Measurements from ENCODE around the gene FXYD1.

FXYD1 gene

DNA sequence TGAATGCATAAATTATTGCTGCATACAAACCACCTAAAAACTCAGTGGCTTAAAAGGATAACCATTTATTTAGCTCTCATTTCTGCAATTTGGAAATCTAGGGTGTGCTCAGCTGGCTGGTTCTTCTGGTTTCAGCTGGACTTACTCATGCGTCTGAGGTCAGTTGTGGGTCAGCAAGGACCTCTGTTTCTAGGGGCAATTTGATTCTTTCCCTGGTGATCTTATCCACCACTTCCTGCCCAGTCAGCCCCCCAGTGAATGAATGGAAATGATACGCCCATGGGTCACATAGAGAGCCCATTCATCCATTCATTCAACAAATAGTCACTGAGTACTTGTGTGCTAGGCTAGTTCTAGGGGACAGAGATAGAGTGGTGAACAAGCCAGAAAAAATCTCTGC is 25.8 kb downstream of the FXYD1 start:
- TF ChIP-seq, protein P1, sequence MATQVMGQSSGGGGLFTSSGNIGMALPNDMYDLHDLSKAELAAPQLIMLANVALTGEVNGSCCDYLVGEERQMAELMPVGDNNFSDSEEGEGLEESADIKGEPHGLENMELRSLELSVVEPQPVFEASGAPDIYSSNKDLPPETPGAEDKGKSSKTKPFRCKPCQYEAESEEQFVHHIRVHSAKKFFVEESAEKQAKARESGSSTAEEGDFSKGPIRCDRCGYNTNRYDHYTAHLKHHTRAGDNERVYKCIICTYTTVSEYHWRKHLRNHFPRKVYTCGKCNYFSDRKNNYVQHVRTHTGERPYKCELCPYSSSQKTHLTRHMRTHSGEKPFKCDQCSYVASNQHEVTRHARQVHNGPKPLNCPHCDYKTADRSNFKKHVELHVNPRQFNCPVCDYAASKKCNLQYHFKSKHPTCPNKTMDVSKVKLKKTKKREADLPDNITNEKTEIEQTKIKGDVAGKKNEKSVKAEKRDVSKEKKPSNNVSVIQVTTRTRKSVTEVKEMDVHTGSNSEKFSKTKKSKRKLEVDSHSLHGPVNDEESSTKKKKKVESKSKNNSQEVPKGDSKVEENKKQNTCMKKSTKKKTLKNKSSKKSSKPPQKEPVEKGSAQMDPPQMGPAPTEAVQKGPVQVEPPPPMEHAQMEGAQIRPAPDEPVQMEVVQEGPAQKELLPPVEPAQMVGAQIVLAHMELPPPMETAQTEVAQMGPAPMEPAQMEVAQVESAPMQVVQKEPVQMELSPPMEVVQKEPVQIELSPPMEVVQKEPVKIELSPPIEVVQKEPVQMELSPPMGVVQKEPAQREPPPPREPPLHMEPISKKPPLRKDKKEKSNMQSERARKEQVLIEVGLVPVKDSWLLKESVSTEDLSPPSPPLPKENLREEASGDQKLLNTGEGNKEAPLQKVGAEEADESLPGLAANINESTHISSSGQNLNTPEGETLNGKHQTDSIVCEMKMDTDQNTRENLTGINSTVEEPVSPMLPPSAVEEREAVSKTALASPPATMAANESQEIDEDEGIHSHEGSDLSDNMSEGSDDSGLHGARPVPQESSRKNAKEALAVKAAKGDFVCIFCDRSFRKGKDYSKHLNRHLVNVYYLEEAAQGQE (IDR thresholded peaks at IDR 0.05; ENCODE audit: insufficient replicate concordance, low read depth) = no peak
- TF ChIP-seq GABPA (IDR thresholded peaks at IDR 0.05; ENCODE audit: low read depth) (no peak), POLR2AphosphoS5 (IDR thresholded peaks at IDR 0.05; ENCODE audit: low read depth) (no peak), SPI1 (IDR thresholded peaks at IDR 0.05; ENCODE audit: borderline replicate concordance, low read depth) (no peak)
- TF ChIP-seq, protein P2, sequence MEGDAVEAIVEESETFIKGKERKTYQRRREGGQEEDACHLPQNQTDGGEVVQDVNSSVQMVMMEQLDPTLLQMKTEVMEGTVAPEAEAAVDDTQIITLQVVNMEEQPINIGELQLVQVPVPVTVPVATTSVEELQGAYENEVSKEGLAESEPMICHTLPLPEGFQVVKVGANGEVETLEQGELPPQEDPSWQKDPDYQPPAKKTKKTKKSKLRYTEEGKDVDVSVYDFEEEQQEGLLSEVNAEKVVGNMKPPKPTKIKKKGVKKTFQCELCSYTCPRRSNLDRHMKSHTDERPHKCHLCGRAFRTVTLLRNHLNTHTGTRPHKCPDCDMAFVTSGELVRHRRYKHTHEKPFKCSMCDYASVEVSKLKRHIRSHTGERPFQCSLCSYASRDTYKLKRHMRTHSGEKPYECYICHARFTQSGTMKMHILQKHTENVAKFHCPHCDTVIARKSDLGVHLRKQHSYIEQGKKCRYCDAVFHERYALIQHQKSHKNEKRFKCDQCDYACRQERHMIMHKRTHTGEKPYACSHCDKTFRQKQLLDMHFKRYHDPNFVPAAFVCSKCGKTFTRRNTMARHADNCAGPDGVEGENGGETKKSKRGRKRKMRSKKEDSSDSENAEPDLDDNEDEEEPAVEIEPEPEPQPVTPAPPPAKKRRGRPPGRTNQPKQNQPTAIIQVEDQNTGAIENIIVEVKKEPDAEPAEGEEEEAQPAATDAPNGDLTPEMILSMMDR (IDR thresholded peaks at IDR 0.05; ENCODE audit: insufficient read depth, low read length) = no peak
- no peak for DNase-seq (ENCODE audit: low read depth in 1 of 2, low spot score in 1 of 2)
- no peak overlapping the region for H3K27ac ChIP-seq (replicated peaks)
- H3K4me3 ChIP-seq (replicated peaks; ENCODE audit: insufficient read depth, low read length) = no peak overlapping the region
- H3K27me3 ChIP-seq (ENCODE audit: insufficient read depth, poor library complexity, severe bottlenecking) = no peaks in the 10 kb centered on the region

DNA sequence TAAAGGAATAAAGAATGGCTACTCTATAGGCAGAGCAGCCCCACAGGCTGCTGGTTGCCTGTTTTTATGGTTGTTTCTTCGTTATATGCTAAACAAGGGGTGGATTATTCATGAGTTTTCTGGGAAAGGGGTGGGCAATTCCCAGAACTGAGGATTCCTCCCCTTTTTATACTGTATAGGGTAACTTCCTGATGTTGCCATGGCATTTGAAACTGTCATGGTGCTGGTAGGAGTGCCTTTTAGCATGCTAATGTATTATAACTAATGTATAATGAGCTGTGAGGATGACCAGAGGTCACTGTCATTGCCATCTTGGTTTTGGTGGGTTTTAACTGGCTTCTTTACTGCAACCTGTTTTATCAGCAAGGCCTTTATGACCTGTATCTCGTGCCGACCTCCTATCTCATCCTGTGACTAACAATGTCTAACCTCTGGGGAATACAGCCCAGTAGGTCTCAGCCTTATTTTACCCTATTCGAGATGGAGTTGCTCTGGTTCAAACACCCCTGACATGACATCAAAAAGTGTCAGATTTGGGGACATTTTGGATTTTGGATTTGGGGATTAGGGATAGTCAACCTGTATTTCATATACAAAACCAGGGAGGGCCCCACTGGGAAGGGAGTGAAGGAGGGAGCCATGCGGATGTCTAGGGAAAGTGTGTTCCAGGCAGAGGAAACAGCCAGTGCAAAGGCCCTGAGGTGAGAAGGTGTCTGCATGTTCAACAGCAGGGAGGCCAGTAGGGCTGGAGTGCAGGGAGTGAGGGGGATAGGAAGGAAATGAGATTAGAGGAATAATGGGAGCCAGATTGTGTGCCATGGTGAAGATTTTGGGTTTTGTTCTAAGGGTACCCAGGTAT is 26.8 kb downstream of the FXYD1 start:
- Histone ChIP-seq H3K27me3 (ENCODE audit: insufficient read depth, poor library complexity, severe bottlenecking) (no peaks in the 10 kb centered on the region), H3K27ac (replicated peaks) (no peak overlapping the region), H3K4me3 (replicated peaks; ENCODE audit: insufficient read depth, low read length) (no peak overlapping the region)
- no peak for DNase-seq (ENCODE audit: low read depth in 1 of 2, low spot score in 1 of 2)
- TF ChIP-seq GABPA (IDR thresholded peaks at IDR 0.05; ENCODE audit: low read depth) (no peak), SPI1 (IDR thresholded peaks at IDR 0.05; ENCODE audit: borderline replicate concordance, low read depth) (no peak), POLR2AphosphoS5 (IDR thresholded peaks at IDR 0.05; ENCODE audit: low read depth) (no peak)
- TF ChIP-seq, protein P2 (IDR thresholded peaks at IDR 0.05; ENCODE audit: insufficient read depth, low read length) = no peak
- TF ChIP-seq, protein P1 (IDR thresholded peaks at IDR 0.05; ENCODE audit: insufficient replicate concordance, low read depth) = no peak

DNA sequence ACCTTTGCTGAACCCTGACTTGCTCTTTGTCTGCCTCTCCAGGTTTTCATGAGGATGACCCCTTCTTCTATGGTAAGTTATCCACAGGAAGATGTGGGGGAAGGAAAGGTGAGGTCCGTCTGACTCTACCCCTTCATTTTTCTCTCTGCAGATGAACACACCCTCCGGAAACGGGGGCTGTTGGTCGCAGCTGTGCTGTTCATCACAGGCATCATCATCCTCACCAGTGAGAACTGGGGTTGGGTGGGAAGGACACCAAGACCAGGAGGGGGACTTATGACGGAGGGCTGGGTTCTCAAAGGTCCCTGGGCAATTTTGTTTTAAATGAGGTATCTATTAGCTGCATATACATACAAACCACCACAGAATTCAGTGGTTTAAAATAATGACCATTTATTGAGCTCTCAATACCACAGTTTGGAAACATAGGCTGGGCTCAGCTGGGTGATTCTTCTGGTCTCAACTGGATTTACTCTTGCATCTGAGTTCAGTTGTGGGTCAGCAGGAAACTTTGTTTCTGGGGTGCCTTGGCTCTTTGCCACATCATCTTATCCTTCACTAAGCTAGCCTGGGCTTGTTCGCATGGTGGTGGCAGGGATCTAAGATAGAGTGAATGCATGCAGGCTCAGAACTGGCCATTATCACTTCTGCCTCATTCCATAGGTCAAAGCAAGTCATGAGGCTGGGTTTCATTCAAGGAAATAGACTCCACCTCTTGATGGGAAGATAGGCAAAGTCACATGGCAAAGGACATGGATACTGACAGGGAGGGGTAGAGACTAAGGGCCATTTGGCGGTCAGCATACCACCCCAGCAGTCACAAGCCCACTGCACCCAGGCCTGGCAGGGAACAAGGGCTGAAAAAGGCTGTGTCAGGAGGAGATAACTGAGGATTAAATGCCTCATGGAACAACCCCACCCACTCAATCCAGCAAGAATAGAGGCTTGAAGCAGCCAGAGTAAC is 27.8 kb downstream of the FXYD1 start:
- peak overlapping the region; percentile 40 for H3K27ac ChIP-seq (replicated peaks)
- TF ChIP-seq, protein P1 (IDR thresholded peaks at IDR 0.05; ENCODE audit: insufficient replicate concordance, low read depth) = no peak
- TF ChIP-seq SPI1 (IDR thresholded peaks at IDR 0.05; ENCODE audit: borderline replicate concordance, low read depth) = no peak
- TF ChIP-seq GABPA (IDR thresholded peaks at IDR 0.05; ENCODE audit: low read depth) = no peak
- no peak for TF ChIP-seq POLR2AphosphoS5 (IDR thresholded peaks at IDR 0.05; ENCODE audit: low read depth)
- no peak overlapping the region for H3K4me3 ChIP-seq (replicated peaks; ENCODE audit: insufficient read depth, low read length)
- DNase-seq (ENCODE audit: low read depth in 1 of 2, low spot score in 1 of 2) = no peak
- no peaks in the 10 kb centered on the region for H3K27me3 ChIP-seq (ENCODE audit: insufficient read depth, poor library complexity, severe bottlenecking)
